Measurements from ENCODE around the gene CNTN4. TPM values are rescaled to one million over a fixed set of nuclear protein-coding genes. Genes with fewer than 3 reads are reported as not detected.

The CNTN4 gene
- total RNA-seq, 1 donor from 2014 or later: 16.1 TPM

- TF ChIP-seq, protein P1, sequence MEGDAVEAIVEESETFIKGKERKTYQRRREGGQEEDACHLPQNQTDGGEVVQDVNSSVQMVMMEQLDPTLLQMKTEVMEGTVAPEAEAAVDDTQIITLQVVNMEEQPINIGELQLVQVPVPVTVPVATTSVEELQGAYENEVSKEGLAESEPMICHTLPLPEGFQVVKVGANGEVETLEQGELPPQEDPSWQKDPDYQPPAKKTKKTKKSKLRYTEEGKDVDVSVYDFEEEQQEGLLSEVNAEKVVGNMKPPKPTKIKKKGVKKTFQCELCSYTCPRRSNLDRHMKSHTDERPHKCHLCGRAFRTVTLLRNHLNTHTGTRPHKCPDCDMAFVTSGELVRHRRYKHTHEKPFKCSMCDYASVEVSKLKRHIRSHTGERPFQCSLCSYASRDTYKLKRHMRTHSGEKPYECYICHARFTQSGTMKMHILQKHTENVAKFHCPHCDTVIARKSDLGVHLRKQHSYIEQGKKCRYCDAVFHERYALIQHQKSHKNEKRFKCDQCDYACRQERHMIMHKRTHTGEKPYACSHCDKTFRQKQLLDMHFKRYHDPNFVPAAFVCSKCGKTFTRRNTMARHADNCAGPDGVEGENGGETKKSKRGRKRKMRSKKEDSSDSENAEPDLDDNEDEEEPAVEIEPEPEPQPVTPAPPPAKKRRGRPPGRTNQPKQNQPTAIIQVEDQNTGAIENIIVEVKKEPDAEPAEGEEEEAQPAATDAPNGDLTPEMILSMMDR (IDR thresholded peaks at IDR 0.05; ENCODE audit: unreplicated experiment): no peak
- H3K36me3 Mint-ChIP-seq (ENCODE audit: insufficient read depth): no peaks in the 10 kb centered on the region
- no peaks in the 10 kb centered on the region for H3K4me1 Mint-ChIP-seq (ENCODE audit: low read depth)
- H3K27me3 Mint-ChIP-seq: no peaks in the 10 kb centered on the region
- no peak overlapping the region for H3K27ac Mint-ChIP-seq
- no peaks in the 10 kb centered on the region for H3K9me3 Mint-ChIP-seq (ENCODE audit: low read depth)
- no peak for DNase-seq (ENCODE audit: low spot score, unreplicated experiment)
- H3K4me3 Mint-ChIP-seq (ENCODE audit: low read depth): no peak overlapping the region
Measured at GRCh38 chr3:2879587-2879986, 780.9 kb downstream of the CNTN4 start.

DNA sequence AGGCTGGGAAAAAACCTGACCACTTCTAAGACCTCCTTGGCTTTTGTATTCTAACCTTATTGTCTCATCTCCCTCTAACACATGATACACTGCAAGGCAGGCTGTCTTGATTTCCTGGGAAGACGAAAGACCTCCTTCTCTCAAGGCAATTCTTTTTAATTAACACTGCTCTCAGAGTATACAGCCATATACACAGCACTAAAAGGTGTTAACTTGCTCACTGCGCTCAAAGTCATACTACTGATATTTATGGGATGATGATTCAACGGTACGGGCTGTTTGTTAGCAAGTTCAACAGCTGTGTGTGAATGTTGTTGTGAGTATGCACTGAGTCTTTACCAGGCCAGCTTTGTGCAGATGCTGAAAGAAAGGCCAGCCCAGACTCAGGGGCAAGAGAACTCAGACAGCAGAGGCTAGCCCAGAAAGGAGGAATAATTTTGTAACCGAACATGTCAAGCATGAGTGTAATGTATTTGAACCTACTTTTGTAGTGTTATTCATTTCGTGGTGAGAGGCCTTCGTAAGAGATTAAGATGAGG is 781.6 kb downstream of the CNTN4 start:
- Mint-ChIP-seq H3K27me3 (no peaks in the 10 kb centered on the region), H3K9me3 (ENCODE audit: low read depth) (no peaks in the 10 kb centered on the region), H3K27ac (no peak overlapping the region), H3K4me3 (ENCODE audit: low read depth) (no peak overlapping the region), H3K36me3 (ENCODE audit: insufficient read depth) (no peaks in the 10 kb centered on the region), H3K4me1 (ENCODE audit: low read depth) (no peaks in the 10 kb centered on the region)
- DNase-seq (ENCODE audit: low spot score, unreplicated experiment): no peak
- TF ChIP-seq, protein P1 (IDR thresholded peaks at IDR 0.05; ENCODE audit: unreplicated experiment): no peak

DNA sequence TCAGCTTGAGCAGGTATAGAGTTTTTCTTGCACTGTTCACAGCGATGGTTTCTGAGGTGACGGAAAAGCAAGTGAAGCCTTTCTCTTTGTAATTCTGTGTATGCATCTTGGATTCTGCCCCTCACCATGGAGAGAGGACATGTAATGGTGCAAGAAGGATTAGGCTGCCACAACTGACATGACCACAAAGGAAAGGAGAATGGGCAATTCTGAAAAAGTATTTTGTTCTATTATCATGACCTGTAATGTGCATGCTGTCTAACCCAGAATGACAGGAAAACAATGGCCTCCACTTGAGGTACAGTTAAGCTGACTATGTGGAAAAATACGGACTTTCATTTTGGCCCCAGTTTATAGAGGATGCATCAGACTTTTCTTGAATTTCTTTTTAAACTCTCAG is 784.6 kb downstream of the CNTN4 start:
- Mint-ChIP-seq H3K36me3 (ENCODE audit: insufficient read depth) (no peaks in the 10 kb centered on the region), H3K9me3 (ENCODE audit: low read depth) (no peaks in the 10 kb centered on the region), H3K27me3 (no peaks in the 10 kb centered on the region), H3K4me1 (ENCODE audit: low read depth) (no peaks in the 10 kb centered on the region), H3K27ac (no peak overlapping the region), H3K4me3 (ENCODE audit: low read depth) (no peak overlapping the region)
- no peak for DNase-seq (ENCODE audit: low spot score, unreplicated experiment)
- TF ChIP-seq, protein P1 (IDR thresholded peaks at IDR 0.05; ENCODE audit: unreplicated experiment): no peak

GRCh38 chr3:2888592-2888991 is 789.9 kb downstream of the CNTN4 start:
- Mint-ChIP-seq H3K36me3 (ENCODE audit: insufficient read depth) (no peaks in the 10 kb centered on the region), H3K4me1 (ENCODE audit: low read depth) (no peaks in the 10 kb centered on the region), H3K27me3 (no peaks in the 10 kb centered on the region), H3K9me3 (ENCODE audit: low read depth) (no peaks in the 10 kb centered on the region), H3K27ac (no peak overlapping the region), H3K4me3 (ENCODE audit: low read depth) (no peak overlapping the region)
- DNase-seq (ENCODE audit: low spot score, unreplicated experiment): no peak
- TF ChIP-seq, protein P1 (IDR thresholded peaks at IDR 0.05; ENCODE audit: unreplicated experiment): no peak

GRCh38 chr3:2889736-2890135 is 791.1 kb downstream of the CNTN4 start:
- no peaks in the 10 kb centered on the region for H3K27me3 Mint-ChIP-seq
- no peak for DNase-seq (ENCODE audit: low spot score, unreplicated experiment)
- TF ChIP-seq, protein P1 (IDR thresholded peaks at IDR 0.05; ENCODE audit: unreplicated experiment): no peak
- H3K36me3 Mint-ChIP-seq (ENCODE audit: insufficient read depth): no peaks in the 10 kb centered on the region
- H3K9me3 Mint-ChIP-seq (ENCODE audit: low read depth): no peaks in the 10 kb centered on the region
- no peak overlapping the region for H3K27ac Mint-ChIP-seq
- no peak overlapping the region for H3K4me3 Mint-ChIP-seq (ENCODE audit: low read depth)
- H3K4me1 Mint-ChIP-seq (ENCODE audit: low read depth): no peaks in the 10 kb centered on the region

All from progenitor cell of endocrine pancreas (in vitro differentiated cells).